ENCODE data around the gene LRCH1.

- TF ChIP-seq POLR2A (IDR thresholded peaks at IDR 0.05): no peak
- TF ChIP-seq, protein P1, sequence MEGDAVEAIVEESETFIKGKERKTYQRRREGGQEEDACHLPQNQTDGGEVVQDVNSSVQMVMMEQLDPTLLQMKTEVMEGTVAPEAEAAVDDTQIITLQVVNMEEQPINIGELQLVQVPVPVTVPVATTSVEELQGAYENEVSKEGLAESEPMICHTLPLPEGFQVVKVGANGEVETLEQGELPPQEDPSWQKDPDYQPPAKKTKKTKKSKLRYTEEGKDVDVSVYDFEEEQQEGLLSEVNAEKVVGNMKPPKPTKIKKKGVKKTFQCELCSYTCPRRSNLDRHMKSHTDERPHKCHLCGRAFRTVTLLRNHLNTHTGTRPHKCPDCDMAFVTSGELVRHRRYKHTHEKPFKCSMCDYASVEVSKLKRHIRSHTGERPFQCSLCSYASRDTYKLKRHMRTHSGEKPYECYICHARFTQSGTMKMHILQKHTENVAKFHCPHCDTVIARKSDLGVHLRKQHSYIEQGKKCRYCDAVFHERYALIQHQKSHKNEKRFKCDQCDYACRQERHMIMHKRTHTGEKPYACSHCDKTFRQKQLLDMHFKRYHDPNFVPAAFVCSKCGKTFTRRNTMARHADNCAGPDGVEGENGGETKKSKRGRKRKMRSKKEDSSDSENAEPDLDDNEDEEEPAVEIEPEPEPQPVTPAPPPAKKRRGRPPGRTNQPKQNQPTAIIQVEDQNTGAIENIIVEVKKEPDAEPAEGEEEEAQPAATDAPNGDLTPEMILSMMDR (IDR thresholded peaks at IDR 0.05): no peak
These were observed 13.1 kb downstream of the LRCH1 start for GRCh38 chr13:46565808-46566750.
